Middle frontal gyrus (tissue), 1 donor: ENCODE results near the gene TOM1L2.

Experiments
- DNase-seq: peaks from one replicate; pipeline ENCODE4 v3.0.0-alpha.2; 2015; ENCODE audit warnings: low spot score; ENCODE audit errors: extremely low spot score

Gene TOM1L2

GRCh38 chr17:17900615-17901520 is 71.3 kb downstream of the TOM1L2 start:
- peak; percentile 29 for DNase-seq

- DNase-seq, result no peak
Measured at GRCh38 chr17:17899486-17899885, 72.7 kb downstream of the TOM1L2 start.

DNA sequence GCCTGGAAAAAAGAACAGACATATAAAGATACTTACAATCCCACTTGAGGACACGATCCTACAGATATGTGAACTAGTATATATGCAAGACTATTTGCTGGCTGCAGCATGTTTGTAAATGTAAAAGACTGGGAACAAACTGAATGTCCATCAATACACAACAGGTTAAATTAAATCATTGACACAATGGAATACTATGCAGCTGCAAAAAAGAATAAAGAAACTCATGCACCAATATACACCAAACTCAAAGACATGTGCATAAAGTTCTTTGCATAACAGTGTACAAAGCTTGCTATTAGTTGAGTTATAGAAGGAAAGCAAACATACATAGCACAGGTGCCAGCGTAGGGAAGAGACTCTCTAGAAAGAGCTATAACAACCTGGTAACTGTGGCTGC is 73.5 kb downstream of the TOM1L2 start:
- no peak for DNase-seq

- DNase-seq, result no peak
Measured at GRCh38 chr17:17897442-17897841, 74.8 kb downstream of the TOM1L2 start.

- no peak for DNase-seq
Measured at GRCh38 chr17:17896746-17897145, 75.5 kb downstream of the TOM1L2 start.

GRCh38 chr17:17893801-17894644 is 78.2 kb downstream of the TOM1L2 start:
- no peak for DNase-seq

DNA sequence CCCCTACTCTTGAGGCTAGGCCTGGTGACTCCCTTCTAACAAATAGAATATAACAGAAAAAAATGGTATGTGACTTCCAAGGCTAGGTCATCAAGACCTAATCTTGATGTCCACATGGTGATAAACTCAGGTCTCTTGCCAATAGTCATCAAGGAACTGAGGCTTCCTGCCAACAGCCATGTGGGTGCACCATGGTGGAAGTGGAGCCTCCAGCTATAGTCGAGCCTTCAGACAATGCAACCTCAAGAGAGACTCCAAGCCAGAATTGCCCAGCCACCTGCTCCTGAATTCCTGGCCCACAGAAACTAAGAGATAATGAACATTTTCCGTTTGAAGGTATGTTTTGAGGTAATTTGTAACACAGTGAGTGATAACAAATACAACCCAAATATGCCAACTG is 79.5 kb downstream of the TOM1L2 start:
- DNase-seq, result no peak

DNA sequence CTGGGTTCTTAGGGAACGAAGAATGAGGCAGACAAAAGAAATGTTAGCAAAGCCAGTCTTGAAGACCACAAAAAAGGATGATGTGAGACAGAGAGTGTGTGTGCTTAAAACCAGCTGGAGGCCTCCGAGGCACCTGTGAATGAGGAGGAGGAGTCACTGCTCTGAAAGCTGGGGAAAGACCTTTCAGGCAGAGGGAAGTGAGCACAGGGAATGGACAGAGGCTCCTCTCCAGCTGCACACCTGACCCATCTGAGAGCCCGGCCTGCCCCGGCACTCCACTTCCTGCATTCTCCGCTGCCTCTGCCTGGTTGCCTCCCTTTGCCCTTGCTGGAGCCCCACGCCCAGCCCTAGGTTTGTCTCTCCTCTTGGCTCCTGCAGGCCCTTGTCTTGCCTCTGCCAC is 80.2 kb downstream of the TOM1L2 start:
- DNase-seq, result no peak

DNA sequence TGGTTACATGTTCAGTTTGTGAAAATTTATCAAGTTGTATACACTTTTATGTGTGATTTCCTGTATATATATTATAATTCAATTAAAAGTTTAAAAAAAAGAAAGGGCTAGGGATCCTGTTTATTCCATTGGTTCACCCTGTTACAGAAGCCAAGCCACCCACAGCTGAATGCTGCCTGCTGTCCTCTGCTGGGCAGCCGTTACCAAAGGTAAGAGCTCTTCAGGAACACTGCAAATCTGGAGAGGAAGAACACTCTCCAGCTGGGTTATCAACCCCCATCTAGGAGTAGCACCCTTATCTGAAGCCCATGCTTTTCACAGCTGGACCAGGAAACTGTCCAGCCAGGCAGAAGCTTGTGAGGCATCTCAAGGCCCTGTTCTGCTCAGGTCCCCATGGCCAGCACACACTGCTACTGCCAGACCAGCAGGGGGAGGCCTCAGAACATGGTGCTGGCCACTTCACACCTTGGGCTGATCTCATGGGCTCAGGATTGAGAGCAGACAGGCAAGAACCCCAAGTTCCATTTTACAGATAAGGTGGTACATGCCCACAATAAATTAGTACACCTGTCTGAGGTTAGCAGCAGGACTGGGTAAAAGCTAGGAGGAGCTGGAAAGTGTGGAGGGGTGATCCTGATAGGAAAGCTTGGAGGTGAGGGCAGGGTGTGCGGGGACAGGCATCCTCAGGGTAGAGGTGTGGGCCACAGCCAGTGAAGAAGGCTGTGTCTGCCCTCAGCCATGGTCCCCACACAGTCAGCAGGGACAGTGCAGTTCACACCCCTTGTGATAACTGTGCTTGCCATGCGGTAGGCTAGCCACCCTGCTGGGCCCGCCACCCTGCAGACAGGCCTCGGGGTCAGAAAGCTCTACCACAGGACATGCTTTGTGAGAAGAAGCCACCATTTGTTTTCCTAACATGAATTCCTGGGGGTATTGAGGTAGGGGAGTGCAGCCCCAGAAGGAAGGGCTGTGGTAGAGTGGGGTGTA is 81.1 kb downstream of the TOM1L2 start:
- no peak for DNase-seq

GRCh38 chr17:17889922-17890321 is 82.3 kb downstream of the TOM1L2 start:
- DNase-seq, result no peak

GRCh38 chr17:17888821-17889220 is 83.4 kb downstream of the TOM1L2 start:
- no peak for DNase-seq

DNA sequence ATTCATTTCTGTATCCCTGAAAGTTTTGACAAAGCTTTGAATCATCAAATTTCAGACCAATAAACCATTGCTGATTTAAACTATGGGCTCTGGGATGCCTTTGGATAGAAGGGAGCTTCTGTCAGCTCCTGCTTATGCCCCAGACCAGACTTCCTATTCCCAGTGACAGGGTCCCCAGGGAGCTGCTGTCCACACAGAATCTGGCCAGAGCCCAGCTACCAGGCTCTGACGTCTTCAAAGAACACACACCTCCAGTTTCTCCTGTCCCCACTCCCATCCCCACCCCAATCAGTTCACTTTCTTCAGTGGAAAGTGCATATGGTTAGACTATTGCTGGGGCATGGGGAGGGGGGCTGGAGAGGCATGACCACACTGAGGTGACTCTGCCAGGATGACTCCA is 83.8 kb downstream of the TOM1L2 start:
- no peak for DNase-seq

DNA sequence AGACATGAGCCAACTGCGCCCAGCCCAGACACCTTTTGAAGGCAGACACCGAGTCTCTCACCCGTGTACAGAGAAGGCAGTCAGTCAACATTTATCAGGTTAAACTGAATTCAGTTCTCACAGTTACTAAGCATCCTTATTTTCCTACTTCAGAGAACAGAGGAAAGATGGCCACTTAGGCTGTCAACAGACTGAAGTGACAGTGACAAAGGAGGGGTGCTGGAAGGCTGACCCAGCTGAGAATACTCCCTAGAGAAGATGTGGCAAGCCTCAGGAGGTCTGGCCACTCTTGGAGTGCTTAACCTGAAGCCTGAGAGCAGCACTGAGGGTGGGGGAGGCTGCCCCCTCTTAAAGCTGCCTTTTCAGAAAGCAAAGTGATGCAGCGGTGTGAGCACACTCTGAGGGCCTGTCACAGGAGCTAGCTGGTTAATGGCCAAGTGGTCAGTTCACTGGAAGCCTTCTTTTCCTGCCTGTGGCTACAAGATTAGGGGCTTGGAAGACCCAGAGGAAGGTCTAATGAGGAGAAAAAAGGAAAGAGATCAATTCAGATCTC is 84.4 kb downstream of the TOM1L2 start:
- DNase-seq, result no peak

- DNase-seq, result no peak
Measured at GRCh38 chr17:17886726-17887125, 85.5 kb downstream of the TOM1L2 start.

DNA sequence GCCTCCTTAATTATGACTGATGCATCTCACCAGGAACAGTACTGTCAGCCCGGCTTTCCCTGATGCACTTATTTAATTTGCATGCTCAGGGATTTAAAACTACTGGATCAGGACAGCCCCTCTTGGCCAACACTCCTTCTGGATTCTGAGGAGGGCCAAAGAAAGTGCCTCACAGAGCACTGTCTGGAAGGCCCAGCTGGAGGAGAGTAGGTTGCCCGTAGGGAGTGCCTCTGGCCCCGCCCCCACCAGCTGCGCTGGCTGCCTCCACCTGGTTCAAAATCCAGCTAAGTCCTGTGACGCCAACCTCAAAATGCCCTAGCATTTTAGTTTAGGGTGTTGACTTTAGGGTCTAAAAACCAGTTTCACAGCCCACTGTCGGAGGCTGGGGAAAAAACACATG is 86.0 kb downstream of the TOM1L2 start:
- DNase-seq, result no peak

DNA sequence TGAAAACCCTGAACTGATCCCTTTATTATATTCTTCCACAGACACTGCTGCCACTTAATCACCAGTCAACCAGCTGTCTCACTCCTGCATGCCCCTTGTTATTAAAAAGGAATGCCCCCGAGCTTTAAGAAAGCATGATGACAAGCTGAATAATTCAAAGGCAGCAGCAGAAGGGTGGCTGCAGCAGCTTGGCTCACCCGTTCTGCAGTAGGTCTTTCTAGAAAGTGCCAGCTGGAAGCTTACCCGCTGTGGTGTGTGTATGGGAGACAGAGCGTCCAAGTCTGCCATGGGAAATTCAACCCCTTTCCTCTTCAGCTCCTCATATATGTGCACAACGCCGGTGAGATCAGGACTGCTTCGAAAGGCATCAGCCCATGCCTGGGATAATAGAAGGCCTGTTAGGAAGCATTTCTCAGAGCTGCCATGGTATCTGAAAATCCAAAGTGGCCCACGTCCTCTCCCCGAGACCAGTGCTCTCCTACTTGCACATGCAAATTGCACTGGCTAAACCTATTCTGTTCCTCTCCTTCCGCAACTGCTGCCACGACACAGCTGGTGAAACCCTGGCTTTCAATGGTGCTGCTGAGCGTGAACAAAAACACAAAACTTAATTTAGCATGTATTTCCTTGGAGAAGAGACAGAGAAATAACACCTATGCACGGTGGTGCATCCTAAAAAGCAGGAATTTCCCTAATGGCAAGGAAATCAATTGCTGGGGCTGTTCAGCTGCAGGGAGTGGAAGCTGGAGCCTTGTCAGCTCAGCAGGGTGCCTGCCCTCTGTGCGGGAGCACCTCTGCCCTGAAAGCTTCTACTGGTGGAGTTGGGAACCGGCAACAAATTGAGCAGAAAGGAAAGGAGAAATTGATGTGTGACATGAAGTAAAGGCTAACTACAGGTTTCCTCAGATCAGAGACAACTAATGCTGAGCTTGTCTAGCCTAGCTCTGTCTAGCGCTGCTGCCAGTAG is 87.5 kb downstream of the TOM1L2 start:
- DNase-seq, result no peak

DNA sequence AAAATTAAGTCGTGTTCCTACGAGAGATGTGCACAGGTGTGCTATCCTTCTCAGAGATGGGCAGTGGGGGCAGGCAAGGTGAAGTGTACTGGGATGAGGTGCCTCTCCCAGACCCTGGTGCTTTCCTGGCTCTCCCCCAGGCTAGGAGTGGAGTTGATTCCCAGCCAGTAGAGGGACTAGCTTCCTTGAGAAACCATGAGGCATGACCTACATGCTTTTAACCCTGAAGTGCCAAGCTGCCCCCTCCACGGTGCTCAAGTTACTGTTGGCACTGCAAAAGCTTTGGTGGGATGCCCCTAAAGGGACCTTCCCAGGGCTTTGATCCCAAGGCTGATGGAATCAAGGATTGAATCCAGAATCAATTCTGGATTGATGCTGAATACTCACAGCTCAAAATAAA is 88.4 kb downstream of the TOM1L2 start:
- no peak for DNase-seq

DNA sequence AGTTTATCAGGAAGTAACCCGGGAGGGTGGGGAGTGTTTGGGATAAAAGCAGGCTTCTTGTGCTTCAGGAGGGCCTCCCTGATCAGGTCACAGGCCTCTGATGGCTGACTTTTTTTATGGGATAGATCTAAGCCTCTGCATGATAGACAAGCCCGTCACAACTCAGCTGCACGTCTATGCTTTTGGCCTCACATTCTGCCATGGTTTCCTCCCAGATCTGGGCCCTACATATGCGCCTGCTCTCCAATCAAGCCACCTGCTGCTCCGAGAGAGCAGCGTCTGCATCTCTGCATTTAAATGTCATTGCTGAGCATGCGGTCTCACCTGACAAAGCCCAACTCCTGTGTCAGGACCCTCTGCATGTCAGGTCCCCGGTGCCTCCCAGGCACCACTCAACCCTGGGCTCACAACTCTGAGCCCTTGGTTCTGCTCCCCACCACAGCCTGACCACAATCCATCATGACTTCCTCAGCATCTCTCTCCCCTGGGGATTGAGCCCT is 90.1 kb downstream of the TOM1L2 start:
- DNase-seq, result no peak

DNA sequence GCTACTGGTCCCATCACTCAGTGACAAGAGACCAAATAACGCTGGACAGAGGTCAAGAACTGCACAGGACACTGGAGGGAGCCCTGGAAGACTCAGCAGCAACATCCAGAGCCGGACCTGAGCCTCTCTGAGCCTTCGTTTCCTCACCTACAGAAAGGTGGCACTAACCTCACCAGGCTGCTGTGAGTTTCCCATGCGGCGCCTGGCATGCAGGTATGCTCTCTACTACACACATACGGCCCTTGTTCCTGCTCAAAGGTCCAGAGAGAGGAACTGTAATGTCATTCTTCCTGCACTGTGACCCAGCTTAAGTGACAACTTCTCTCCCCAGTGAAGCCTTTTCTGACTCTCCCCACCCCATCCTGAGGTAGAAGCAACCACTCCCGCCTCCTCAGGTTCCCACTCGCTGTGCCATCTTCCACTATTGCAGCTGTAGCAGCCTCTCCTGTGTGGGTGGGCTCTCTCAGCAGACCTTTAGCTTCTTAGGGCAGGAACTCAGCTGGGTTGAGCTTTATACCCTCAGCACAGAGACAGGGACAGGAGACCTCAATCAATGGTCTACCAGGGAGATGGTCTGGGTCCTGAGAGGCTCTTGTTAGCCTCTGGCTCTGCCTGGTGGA is 91.5 kb downstream of the TOM1L2 start:
- no peak for DNase-seq
